Stimulated activated CD8-positive, alpha-beta memory T cell treated with anti-CD3 and anti-CD28 coated beads, Interleukin-12 subunit alpha, Interleukin-12 subunit beta, amount 100 ng/mL, for 24 hours (primary cell): ENCODE data around the gene KLF2.

Experiments
- DNase-seq: peaks from one replicate; pipeline ENCODE4 v3.0.0-alpha.2; 2020; ENCODE audit errors: extremely low read depth

The KLF2 gene

DNA sequence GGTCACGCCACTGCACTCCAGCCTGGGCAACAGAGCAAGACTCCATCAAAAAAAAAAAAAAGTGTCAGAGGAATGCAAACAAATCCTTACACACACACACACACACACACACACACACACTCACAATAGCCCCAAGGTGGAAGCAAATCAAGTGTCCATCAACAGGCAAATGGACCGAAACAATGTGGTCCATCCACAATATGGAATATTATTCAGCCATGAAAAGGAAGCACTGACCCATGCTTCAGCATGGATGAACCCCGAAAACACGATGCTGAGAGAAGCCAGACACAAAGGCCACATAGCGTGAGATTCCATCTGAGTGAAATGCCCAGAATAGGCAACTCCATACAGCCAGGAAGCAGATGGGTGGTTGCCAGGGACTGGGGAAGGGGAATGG is 16.5 kb upstream of the KLF2 start:
- no peak for DNase-seq

GRCh38 chr19:16309643-16310042 is 15.0 kb upstream of the KLF2 start:
- no peak for DNase-seq

- DNase-seq = no peak
Measured at GRCh38 chr19:16315825-16316505, 8.7 kb upstream of the KLF2 start.

- no peak for DNase-seq
Measured at GRCh38 chr19:16316506-16316882, 8.1 kb upstream of the KLF2 start.

DNA sequence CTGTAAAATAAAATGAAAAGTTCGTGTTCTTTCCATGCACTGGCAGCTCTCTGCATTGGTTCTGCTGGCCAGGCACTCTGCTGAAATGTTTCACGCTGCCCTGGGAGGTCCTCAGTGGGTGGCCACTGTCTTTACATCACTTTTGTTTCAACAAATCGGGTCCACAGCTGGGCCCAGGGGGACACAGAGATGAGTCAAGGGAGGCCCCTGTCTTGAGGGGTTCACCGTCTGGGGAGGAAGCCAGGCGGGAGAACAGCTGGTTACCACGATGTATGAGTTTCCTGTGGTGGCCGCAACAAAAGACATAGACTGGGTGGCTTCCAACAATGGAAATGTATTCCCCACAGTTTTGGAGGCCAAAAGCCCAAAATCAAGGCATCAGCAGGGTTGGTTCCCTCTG is 5.1 kb upstream of the KLF2 start:
- DNase-seq = no peak

GRCh38 chr19:16320987-16321386 is 3.6 kb upstream of the KLF2 start:
- DNase-seq = no peak

DNA sequence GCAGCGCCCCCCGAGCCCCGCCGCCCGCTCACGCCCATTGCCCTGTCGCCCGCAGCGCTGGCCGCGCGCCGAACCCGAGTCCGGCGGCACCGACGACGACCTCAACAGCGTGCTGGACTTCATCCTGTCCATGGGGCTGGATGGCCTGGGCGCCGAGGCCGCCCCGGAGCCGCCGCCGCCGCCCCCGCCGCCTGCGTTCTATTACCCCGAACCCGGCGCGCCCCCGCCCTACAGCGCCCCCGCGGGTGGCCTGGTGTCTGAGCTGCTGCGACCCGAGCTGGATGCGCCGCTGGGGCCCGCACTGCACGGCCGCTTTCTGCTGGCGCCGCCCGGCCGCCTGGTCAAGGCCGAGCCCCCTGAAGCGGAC is 518 bp downstream of the KLF2 start:
- no peak for DNase-seq

- DNase-seq = no peak
Measured at GRCh38 chr19:16325641-16326400, 1.2 kb downstream of the KLF2 start.

- no peak for DNase-seq
Measured at GRCh38 chr19:16326401-16327168, 2.0 kb downstream of the KLF2 start.

GRCh38 chr19:16327169-16327475 is 2.5 kb downstream of the KLF2 start:
- no peak for DNase-seq

- no peak for DNase-seq
Measured at GRCh38 chr19:16327501-16327900, 2.9 kb downstream of the KLF2 start.

DNA sequence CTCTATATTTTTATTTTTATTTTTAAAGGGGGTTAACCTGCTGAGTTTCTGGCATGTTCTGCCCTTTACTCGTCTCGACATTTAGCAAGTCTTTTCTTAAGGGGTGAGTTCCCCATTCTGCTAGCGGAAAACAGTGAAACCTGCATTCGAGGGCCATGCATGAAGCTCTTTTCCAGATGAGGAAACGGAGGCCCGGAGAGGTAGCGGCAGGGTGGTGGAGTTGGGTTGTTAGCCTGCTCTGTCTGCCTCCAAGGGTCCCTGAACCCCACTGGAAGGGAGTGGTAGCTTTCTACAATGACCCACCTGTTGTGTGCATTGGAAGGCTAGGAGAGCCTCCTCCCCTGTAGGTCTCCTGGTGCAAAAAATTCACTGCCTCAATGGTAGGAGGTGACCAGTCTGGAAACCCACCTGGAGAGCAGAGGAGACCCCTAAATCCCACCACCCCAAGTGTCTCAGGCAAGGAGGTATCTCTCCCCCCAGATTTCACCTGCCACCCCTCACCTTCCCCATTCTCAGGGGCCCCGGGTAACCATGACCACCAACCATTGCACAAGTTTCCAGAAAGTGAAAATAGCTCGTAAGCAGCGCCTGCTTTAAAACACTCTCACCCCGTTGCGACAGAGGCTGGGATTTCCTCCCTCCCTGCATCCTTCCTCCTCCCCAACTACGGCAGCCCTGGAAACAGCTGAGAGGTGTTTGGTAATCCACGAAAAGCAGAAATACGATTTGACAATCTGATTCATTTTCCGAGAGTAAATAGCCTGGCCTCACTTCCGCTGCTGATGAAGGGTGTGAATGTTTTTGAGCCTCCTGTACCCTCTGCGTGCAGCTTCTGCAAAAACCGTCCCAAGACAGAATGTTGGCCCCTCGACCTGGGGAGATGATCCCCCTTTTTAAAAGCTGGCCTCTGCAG is 3.5 kb downstream of the KLF2 start:
- DNase-seq = no peak

DNA sequence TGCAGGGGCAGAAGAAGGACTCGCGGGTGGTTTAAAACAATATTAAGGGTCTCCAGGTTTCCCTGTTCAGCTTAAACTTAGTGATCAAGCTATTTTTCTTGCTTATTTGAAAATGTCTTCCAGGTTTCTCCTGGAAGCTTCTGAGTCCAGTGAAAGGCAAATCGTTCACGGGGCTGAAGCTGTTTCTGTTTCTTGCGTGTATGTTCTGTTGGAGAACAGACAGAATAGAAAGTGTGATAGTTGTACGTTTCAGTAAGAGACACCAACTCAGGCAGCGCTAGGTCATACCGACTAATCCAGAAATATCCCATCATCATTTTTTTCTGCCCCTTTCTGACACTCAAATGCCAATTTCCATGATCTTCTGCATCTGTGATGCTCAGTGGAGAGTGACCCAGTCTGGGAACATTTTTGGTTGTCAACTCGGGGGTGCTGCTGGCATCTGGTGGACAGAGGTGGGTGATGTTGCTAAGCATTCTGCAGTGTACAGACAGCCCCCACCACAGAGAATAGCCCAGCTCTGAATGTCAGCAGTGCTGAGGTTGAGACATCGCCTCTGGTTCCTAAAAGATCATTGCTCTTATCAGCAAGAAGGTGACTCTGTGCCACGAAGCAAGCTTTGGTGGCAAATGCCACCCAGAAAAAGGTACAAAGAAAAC is 4.3 kb downstream of the KLF2 start:
- no peak for DNase-seq

DNA sequence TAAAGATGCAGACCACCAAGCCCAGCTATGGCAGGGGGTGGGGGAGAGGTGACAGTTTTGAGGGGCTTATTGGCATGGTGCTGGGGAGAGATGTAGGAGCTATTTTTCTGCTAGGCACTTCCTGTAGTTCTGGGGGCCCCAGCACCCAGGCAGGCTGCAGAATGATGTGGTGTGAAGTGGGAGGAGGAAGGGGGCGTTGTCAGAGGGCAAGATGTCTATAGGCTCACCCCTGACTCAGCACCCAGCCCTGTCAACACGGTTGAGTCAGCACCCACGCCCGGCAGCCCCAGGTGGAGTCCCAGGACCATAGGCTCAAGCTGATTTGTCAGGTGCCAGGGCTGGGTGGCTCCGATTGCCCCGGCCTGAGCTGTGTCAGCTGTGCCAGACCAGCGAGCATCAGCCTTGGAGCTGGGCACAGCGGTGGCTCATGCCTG is 5.8 kb downstream of the KLF2 start:
- peak; percentile 83 for DNase-seq

GRCh38 chr19:16330806-16331690 is 6.4 kb downstream of the KLF2 start:
- no peak for DNase-seq

DNA sequence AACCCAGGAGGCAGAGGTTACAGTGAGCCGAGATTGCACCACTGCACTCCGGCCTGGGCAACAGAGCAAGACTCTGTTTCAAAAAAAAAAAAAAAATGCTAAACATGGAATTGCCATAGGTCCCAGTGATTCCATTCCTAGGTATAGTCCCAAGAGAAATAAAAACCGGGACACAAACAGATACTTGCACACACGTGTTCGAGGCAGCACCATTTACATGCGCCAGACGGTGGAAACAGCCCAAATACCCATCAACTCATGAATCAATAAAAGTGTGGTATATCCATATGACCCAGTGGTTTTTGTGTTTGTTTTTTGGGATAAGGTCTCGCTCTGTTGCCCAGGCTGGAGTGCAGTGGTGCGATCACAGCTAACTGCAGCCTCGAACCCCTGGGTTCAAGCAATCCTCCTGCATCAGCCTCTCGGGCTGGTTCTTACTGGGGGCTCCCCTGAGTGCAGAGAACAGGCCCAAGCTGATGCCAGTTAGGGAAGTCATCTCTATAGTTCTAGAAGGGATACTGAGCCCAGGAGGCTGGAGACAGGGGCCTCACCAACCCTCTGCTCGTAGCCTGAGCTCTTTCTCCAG is 8.5 kb downstream of the KLF2 start:
- no peak for DNase-seq

DNA sequence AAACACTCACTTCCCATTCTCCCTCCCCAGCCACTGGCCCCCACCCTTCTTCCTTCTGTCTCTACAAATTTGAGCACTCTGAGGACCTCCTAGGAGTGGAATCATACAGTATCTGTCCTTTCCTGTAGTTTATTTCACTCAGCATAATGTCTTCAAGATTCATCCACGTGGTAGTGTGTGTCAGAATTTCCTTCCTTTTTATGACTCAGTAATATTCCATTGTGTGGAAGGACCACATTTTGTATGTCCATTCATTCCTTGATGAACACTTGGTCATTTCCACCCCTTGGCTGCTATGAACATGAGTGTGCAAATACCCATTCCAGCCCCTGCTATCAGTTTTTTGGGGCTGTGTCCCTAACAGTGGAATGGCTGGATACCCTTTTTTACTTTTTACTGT is 9.8 kb downstream of the KLF2 start:
- DNase-seq = no peak

DNA sequence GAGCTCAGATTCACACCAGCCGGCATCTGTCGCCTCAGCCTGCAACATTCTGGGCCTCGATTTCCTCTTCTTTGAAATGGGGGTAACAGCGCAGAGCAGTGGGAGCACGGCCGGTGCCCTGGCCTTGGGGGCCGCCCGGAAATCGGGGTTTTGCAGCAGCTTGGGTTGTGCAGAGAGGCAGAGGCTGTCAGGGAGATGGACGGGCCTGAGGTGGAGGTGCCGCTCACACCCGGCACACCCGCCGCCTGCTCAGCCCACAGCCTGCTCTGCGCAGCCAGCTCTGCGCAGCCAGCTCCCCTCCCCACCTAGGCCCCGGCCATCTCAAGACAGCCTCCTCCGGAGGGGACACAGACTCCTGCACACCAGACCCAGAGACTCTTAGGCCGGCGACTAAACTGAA is 10.6 kb downstream of the KLF2 start:
- no peak for DNase-seq

GRCh38 chr19:16336571-16336970 is 11.9 kb downstream of the KLF2 start:
- DNase-seq = no peak
